ENCODE data around the gene FABP1. TPM values are rescaled to one million over a fixed set of nuclear protein-coding genes. Genes with fewer than 3 reads are reported as not detected.

The FABP1 gene
- total RNA-seq, 1 experiment from 2014 or later, result not detected

- DNase-seq (no peak), ATAC-seq (no peak)
- no TSS peak for BruUV-seq (replicated peaks)
- CTCF ChIA-PET, result no interaction called here
- no peaks in the 10 kb centered on the region for H4K20me1 ChIP-seq (ENCODE audit: low read length)
- H3K9me3 ChIP-seq (ENCODE audit: low read length), result no peaks in the 10 kb centered on the region
- no peak overlapping the region for H3K4me3 ChIP-seq (ENCODE audit: low read length)
- H3K4me2 ChIP-seq (ENCODE audit: low read length), result no peak overlapping the region
- H3K9ac ChIP-seq (ENCODE audit: low read length), result no peak overlapping the region
- H3K36me3 ChIP-seq (ENCODE audit: low read depth, low read length), result no peaks in the 10 kb centered on the region
- no peak overlapping the region for H2AFZ ChIP-seq (ENCODE audit: low read length)
- POLR2A ChIA-PET (ENCODE audit: unreplicated experiment), result no interaction called here
- H3F3A ChIP-seq (ENCODE audit: low read length, unreplicated experiment), result no peaks in the 10 kb centered on the region
- no peaks in the 10 kb centered on the region for H3K4me1 ChIP-seq (ENCODE audit: insufficient read depth, low read length)
- TF ChIP-seq EZH2phosphoT487 (IDR thresholded peaks at IDR 0.05; ENCODE audit: borderline replicate concordance, low read length) (no peak), CTCF (conservative IDR thresholded peaks at IDR 0.05; ENCODE audit: low read depth, low read length) (no peak), EZH2 (IDR thresholded peaks at IDR 0.05; ENCODE audit: low read length, unreplicated experiment) (no peak)
- no peaks in the 10 kb centered on the region for H3K79me2 ChIP-seq (ENCODE audit: low read length)
- H3K27me3 ChIP-seq (ENCODE audit: low read length), result peaks cover 77% of the 10 kb centered on the region
- no peak overlapping the region for H3K27ac ChIP-seq (ENCODE audit: low read length)
- no peaks in the 10 kb centered on the region for H3K9me2 ChIP-seq (replicated peaks; ENCODE audit: low read length)
- intact Hi-C loops (cut with micrococcal nuclease), result no loop called here
Observed at GRCh38 chr2:88116669-88117432, 11.0 kb downstream of the FABP1 start.

- no peaks in the 10 kb centered on the region for H3K36me3 ChIP-seq (ENCODE audit: low read depth, low read length)
- H3K9me3 ChIP-seq (ENCODE audit: low read length), result no peaks in the 10 kb centered on the region
- H3K79me2 ChIP-seq (ENCODE audit: low read length), result no peaks in the 10 kb centered on the region
- POLR2A ChIA-PET (ENCODE audit: unreplicated experiment), result no interaction called here
- ATAC-seq (no peak), DNase-seq (no peak)
- H3F3A ChIP-seq (ENCODE audit: low read length, unreplicated experiment), result no peaks in the 10 kb centered on the region
- H3K4me1 ChIP-seq (ENCODE audit: insufficient read depth, low read length), result no peaks in the 10 kb centered on the region
- CTCF ChIA-PET, result no interaction called here
- no peak overlapping the region for H3K9ac ChIP-seq (ENCODE audit: low read length)
- H4K20me1 ChIP-seq (ENCODE audit: low read length), result no peaks in the 10 kb centered on the region
- BruUV-seq (replicated peaks), result no TSS peak
- no peak overlapping the region for H3K4me3 ChIP-seq (ENCODE audit: low read length)
- H3K4me2 ChIP-seq (ENCODE audit: low read length), result no peak overlapping the region
- no peaks in the 10 kb centered on the region for H3K9me2 ChIP-seq (replicated peaks; ENCODE audit: low read length)
- peaks cover 73% of the 10 kb centered on the region for H3K27me3 ChIP-seq (ENCODE audit: low read length)
- no peak overlapping the region for H3K27ac ChIP-seq (ENCODE audit: low read length)
- intact Hi-C loops (cut with micrococcal nuclease), result no loop called here
- H2AFZ ChIP-seq (ENCODE audit: low read length), result no peak overlapping the region
- TF ChIP-seq EZH2 (IDR thresholded peaks at IDR 0.05; ENCODE audit: low read length, unreplicated experiment), result no peak
- no peak for TF ChIP-seq EZH2phosphoT487 (IDR thresholded peaks at IDR 0.05; ENCODE audit: borderline replicate concordance, low read length)
- TF ChIP-seq CTCF (conservative IDR thresholded peaks at IDR 0.05; ENCODE audit: low read depth, low read length), result no peak
Observed at GRCh38 chr2:88115825-88116518, 11.9 kb downstream of the FABP1 start.

- Histone ChIP-seq H4K20me1 (ENCODE audit: low read length) (no peaks in the 10 kb centered on the region), H3K9ac (ENCODE audit: low read length) (no peak overlapping the region), H3K27ac (ENCODE audit: low read length) (no peak overlapping the region), H3K4me1 (ENCODE audit: insufficient read depth, low read length) (no peaks in the 10 kb centered on the region), H3K4me3 (ENCODE audit: low read length) (no peak overlapping the region), H3K27me3 (ENCODE audit: low read length) (peaks cover 70% of the 10 kb centered on the region), H3F3A (ENCODE audit: low read length, unreplicated experiment) (no peaks in the 10 kb centered on the region), H2AFZ (ENCODE audit: low read length) (no peak overlapping the region), H3K9me2 (replicated peaks; ENCODE audit: low read length) (no peaks in the 10 kb centered on the region), H3K9me3 (ENCODE audit: low read length) (no peaks in the 10 kb centered on the region), H3K36me3 (ENCODE audit: low read depth, low read length) (no peaks in the 10 kb centered on the region), H3K4me2 (ENCODE audit: low read length) (no peak overlapping the region), H3K79me2 (ENCODE audit: low read length) (no peaks in the 10 kb centered on the region)
- ATAC-seq, result no peak
- DNase-seq, result no peak
- TF ChIP-seq EZH2phosphoT487 (IDR thresholded peaks at IDR 0.05; ENCODE audit: borderline replicate concordance, low read length), result no peak
- TF ChIP-seq EZH2 (IDR thresholded peaks at IDR 0.05; ENCODE audit: low read length, unreplicated experiment), result no peak
- no peak for TF ChIP-seq CTCF (conservative IDR thresholded peaks at IDR 0.05; ENCODE audit: low read depth, low read length)
- ChIA-PET POLR2A (ENCODE audit: unreplicated experiment) (no interaction called here), CTCF (no interaction called here)
- intact Hi-C loops (cut with micrococcal nuclease), result no loop called here
- no TSS peak for BruUV-seq (replicated peaks)
Observed at GRCh38 chr2:88114889-88115288, 13.0 kb downstream of the FABP1 start.
